NCI-H524 (cell line): ENCODE results near the gene DSCAM.
A peak's percentile ranks its signal among the peaks of the same experiment; 100 is the strongest.

ENCODE experiments used
- DNase-seq, 2 experiments: peaks; one replicate each; lab custom pipeline; 2025; lab: John Stamatoyannopoulos, UW

DSCAM gene

GRCh38 chr21:40768056-40768455 is 78.9 kb downstream of the DSCAM start:
- DNase-seq = peak in 1 of 2 experiments; percentile 67

- DNase-seq = no peak
Observed at GRCh38 chr21:40766381-40766780, 80.6 kb downstream of the DSCAM start.

DNA sequence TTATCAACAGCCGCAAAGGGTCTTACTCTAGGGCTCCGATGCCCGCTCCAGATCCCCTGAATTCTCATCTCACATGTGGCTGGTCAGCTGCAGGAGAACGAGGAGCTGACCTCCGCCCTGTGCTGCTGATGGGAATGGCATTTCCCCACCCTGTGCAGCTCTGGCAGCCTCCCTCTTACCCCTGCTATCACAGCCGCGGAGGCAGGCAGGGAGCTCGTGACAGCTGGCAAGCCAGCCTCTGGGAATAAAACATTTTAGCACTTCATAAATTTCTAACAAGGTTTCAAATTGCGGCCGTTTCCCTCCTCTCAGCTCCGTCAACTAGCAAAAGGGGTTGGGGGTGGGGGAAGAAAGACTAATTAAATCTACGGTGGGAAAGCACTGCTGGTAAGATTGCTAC is 81.1 kb downstream of the DSCAM start:
- DNase-seq = peak; percentile 88 to 96

- no peak for DNase-seq
Observed at GRCh38 chr21:40760821-40761220, 86.1 kb downstream of the DSCAM start.

GRCh38 chr21:40759061-40759460 is 87.9 kb downstream of the DSCAM start:
- DNase-seq = no peak

GRCh38 chr21:40757366-40757765 is 89.6 kb downstream of the DSCAM start:
- DNase-seq = no peak

GRCh38 chr21:40754466-40754865 is 92.5 kb downstream of the DSCAM start:
- DNase-seq = no peak

DNA sequence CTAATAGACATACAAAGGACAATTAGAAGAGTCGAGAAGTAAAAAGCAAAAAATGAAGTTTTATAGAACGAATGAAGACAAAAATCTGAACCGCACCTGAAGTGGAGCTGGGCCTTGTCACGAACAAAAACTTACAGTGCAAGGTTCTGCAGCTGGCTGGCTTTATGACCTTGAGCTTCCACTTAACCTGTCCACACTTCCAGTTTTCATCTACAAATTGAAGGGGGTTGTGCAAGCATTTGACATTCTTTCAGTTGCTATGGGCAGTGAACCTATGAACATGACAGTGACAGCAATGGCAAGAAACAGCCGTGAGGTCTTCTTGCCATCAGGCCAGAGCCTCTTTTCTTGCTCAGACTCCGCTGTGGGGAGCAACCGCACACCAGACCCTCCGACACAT is 93.2 kb downstream of the DSCAM start:
- DNase-seq = no peak

DNA sequence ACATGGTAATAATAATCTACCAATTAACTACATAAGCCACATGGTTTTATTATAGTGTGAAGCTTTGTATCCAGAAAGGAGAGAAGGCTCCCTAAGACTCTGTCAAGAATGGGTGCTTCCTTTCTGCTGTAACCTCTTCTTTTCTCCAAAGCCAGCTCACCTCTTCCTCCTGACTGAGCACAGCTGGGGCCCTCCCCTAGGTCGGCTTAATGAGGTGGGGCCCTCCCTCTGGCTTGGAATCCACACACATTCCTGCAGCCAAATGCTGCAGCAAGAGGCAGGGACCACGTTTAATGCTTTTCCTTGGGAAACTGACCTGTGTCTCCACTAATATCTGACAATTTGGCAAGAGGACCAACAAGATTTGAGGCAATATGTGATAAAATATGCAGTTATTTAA is 94.8 kb downstream of the DSCAM start:
- DNase-seq = peak in 1 of 2 experiments; percentile 23

DNA sequence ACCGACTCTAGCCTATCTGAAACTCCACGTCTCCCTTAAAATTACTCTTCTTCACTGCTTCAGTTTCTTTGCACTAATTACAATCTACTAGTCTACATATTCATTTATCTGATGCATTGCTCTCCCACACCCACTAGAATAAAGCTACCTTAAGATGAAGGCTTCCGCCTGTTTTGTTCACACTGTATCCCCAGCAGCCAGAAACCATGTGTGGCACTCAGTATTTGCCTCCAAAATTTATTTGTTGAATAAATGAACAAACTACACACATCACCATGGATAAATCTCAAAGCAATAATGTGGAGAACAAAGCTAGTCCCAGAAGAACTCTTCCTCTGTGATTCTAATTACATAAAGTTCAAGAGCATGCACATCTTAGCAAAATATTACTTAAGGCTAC is 95.7 kb downstream of the DSCAM start:
- no peak for DNase-seq

- DNase-seq = no peak
Observed at GRCh38 chr21:40736145-40736544, 110.8 kb downstream of the DSCAM start.

- no peak for DNase-seq
Observed at GRCh38 chr21:40733024-40733397, 113.9 kb downstream of the DSCAM start.

DNA sequence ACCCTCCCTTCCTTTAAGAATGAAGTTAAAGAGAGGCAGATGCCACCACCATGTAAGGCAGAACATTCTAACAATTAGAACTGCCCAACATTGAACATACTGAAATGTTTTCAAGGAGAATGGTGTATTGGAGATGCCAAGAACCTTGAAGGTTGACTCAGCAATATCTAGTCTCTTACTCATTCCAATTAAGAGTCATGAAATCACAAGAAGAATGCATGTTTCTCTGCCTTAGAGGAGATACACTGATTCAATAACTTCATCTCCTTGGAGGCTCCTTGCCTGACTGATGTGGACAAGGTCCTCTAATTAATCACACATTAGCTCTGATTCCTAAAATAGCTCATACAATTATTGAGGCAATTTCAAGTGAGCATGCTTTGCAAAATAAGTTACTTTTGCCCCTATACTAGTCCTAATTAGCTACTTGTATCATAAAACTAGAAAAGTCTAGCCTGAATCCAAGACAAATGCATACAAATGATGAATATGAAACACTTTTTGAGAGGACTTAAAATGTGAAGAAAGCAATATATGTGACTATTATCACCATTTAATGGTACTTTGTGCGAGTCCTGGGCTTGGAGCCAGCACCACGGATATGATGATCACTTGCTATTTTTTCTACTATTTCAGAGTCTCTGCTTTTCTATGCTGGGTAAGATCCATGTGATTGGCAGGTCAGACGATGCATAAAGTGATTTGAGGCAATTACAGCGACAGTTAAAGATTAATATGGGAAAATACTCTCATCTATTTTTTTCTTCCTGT is 114.5 kb downstream of the DSCAM start:
- no peak for DNase-seq

DNA sequence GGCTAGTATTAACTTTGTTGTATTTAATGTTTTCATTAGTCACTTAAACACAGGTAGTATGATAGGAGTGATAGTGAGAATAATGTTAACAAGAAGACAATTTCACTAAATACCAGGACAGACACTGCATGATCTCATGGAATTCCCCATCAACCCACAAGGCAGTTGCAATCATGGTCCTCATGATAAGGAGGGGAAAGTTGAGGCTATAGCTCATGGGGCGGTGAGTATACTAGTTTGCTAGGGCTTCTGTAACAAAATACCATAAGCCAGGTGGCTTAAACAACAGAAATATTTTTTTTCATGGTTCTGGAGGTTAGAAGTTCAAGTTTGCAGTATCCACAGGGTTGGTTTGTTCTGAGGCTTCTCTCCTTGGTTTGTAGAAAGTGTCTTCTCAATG is 115.8 kb downstream of the DSCAM start:
- no peak for DNase-seq

DNA sequence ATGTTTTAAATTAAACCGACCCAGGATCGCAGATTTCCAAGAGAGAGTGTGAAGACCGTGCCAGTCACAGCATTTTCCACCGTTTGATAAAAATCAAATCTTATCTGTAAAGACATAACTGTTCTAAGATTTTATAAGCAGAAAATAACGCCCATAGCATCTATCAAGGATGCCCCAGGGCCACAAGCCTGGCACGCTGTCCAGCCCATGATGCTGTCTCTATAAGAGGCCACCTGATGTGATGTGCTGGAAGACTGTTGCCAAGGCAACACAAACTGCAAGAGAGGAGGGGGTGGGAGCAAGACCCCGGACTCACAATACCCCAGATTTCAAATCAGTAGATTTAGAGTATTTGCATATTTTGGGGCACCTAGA is 116.5 kb downstream of the DSCAM start:
- DNase-seq = no peak

GRCh38 chr21:40729761-40730425 is 117.1 kb downstream of the DSCAM start:
- DNase-seq = no peak

DNA sequence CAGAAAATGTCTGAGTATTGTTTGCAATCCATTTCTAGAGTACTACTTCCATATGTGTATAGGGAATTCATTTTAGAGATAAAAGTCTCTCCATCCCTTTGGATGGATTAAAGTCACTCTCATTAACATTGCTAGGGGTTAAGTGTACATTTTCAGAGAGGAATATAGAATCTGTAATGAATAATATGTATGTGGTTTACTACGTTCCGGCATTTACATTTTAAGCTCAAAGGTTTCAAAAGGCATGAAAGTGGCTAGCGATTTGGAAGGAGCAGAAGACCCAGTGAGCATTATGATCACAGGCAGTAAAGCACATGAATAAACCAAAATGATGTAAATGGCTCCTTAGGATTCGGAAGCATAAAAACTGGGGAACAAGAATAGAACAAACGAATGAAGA is 123.0 kb downstream of the DSCAM start:
- no peak for DNase-seq

GRCh38 chr21:40723317-40723716 is 123.6 kb downstream of the DSCAM start:
- no peak for DNase-seq

DNA sequence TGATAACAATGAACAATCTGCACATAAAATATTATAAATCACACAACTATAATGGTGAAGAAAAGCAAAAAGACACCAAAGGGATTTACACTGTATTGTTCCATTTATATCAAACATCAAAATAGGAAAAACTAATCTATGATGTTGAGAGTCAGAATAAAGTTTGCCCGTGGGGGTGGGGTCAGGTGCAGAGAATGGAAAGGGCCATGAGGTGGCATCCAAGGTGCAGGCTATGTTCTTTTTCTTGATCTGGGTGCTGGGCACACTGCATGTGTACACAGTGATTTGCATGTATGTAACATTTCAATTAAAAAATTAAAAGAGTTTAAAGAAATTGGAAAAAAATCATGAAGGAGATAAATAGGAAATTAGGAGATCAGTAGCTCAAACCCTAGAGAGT is 127.3 kb downstream of the DSCAM start:
- peak in 1 of 2 experiments; percentile 42 for DNase-seq

DNA sequence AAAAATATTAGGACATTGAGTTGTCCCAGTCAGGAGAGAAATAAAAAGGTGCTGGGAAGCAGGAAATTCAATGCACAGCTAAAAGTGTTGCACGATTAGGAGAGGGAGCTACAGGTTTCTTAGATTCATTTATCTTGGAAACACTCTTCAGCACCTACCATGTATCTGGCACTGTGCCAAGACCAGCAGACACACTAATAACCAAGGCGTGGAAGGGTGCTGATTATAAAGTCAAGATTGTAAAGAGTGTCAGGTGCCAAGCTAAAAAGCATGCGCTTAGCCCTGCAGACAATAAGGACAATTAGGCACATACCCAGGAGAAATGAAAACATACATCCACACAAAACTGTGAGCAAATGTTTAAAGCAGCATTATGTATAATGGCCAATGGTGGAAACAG is 129.9 kb downstream of the DSCAM start:
- peak; percentile 31 to 71 for DNase-seq

DNA sequence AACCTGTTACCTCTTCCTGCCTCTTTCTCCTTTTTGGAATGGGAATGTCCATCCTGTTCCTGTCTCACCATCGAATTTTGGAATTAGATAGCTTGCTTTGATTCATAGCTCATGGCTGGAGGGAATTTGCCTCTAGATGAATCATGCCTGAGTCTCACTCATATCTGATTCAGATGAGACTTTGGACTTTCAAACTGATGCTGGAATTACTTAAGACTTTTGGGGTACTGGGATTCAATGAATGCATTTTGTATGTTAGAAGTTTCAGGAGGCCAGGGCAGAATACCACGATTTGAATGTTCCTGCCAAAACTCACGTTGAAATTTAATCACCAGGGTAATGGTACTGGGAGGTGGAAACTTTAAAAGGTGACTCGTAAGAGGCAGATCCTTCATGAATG is 132.4 kb downstream of the DSCAM start:
- no peak for DNase-seq

GRCh38 chr21:40707656-40708244 is 139.2 kb downstream of the DSCAM start:
- no peak for DNase-seq
